Choroid plexus epithelial cell (primary cell): ENCODE measurements around the gene TOM1.

ENCODE experiments used
- DNase-seq: peaks from one replicate; pipeline ENCODE4 v3.0.0-alpha.2; 2010; ENCODE audit warnings: low read depth
- H3K4me3 ChIP-seq: 2 replicates; pipeline ENCODE4 v1.5.1; 2011; ENCODE audit warnings: low read depth, mild to moderate bottlenecking, control low read depth, low read length, moderate library complexity
- CTCF ChIP-seq: conservative IDR thresholded peaks from 2 replicates; pipeline ENCODE4 v1.5.1; 2011; ENCODE audit warnings: low read depth, mild to moderate bottlenecking, control low read depth, inconsistent platforms, low read length, moderate library complexity

The TOM1 gene

GRCh38 chr22:35312198-35313059 is 12.7 kb downstream of the TOM1 start:
- peak; percentile 24 for DNase-seq
- no peak overlapping the region for H3K4me3 ChIP-seq

GRCh38 chr22:35313311-35314121 is 13.8 kb downstream of the TOM1 start:
- DNase-seq = peak; percentile 63
- TF ChIP-seq CTCF = no peak
- no peak overlapping the region for H3K4me3 ChIP-seq

More at GRCh38 chr22:35312198-35313059, 12.7 kb downstream of the TOM1 start:
- no peak for TF ChIP-seq CTCF

GRCh38 chr22:35314161-35314942 is 14.7 kb downstream of the TOM1 start:
- TF ChIP-seq CTCF = no peak
- H3K4me3 ChIP-seq = no peak overlapping the region
- DNase-seq = no peak

DNA sequence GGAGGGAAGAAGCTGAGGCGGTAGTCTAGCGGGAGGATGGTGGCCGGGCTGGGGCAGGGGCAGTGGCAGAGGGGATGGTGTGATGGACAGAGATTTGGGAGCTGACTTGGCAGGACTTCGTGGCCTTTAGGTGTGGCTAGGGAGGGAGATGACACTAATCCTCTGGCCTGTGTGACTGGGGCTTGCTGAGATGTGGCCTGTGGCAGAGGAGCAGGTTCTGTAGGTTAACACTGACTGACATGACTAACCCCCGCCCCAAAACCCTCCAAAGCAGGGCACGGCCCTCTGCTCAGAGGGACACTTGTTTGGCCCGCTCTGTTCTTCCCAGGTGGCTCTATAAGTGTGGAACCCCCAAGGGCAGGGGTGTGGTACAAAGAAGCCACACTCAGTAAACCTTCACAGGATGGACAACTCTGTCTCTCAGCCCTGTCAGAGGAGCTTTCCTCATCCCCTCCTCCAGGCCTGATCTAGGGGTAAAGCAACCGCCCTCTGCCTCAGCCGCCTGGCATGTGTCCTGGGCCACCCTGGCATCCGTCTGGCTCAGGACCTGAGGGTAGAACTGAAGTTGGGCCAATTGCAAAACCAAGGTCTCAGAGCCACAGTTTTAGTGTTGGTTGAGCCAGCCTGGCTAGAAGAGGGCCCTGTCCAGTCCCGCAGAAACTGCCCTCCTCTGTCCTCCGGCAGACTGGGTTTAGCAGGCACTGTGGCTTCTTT is 15.6 kb downstream of the TOM1 start:
- no peak for TF ChIP-seq CTCF
- no peak overlapping the region for H3K4me3 ChIP-seq
- DNase-seq = no peak

- TF ChIP-seq CTCF = no peak
- no peak overlapping the region for H3K4me3 ChIP-seq
- DNase-seq = no peak
These were observed 16.4 kb downstream of the TOM1 start for GRCh38 chr22:35315855-35316745.
